Duodenal mucosa (tissue), 2 donors: Measurements from ENCODE around the gene ZNF837.
"Not testable (repeated sequence)": the region's sequence is repeated elsewhere in the genome, so short reads cannot be mapped to it uniquely, and the experiment has no call there.

ENCODE experiments used
- H3K27ac ChIP-seq: one replicate; pipeline ENCODE4 v1.7.0; 2013; ENCODE audit warnings: low read depth, low read length
- H3K27me3 ChIP-seq, 2 donors: one replicate each; pipeline ENCODE4 v1.7.0; 2013; ENCODE audit warnings: low read length in 2 of 2, control low read depth in 1 of 2; ENCODE audit not compliant: insufficient read depth in 2 of 2, control insufficient read depth in 1 of 2
- H3K36me3 ChIP-seq, 2 donors: one replicate each; pipeline ENCODE4 v1.7.0; 2013; ENCODE audit warnings: low read length in 2 of 2, control low read depth in 1 of 2; ENCODE audit not compliant: insufficient read depth in 2 of 2, control insufficient read depth in 1 of 2
- H3K4me1 ChIP-seq, 2 donors: one replicate each; pipeline ENCODE4 v1.7.0; 2013; ENCODE audit warnings: low read length in 2 of 2, control low read depth in 1 of 2; ENCODE audit not compliant: insufficient read depth in 2 of 2, control insufficient read depth in 1 of 2
- H3K4me3 ChIP-seq, 2 donors: one replicate each; pipeline ENCODE4 v1.7.0; 2013; ENCODE audit warnings: low read length in 2 of 2, low read depth in 1 of 2
- H3K9ac ChIP-seq, 2 donors: one replicate each; pipeline ENCODE4 v1.7.0; 2013; ENCODE audit warnings: low read length in 2 of 2, low read depth in 1 of 2
- H3K9me3 ChIP-seq, 2 donors: one replicate each; pipeline ENCODE4 v1.7.0; 2013; ENCODE audit warnings: low read length in 2 of 2, control low read depth in 1 of 2; ENCODE audit not compliant: control insufficient read depth in 1 of 2

ZNF837 gene

GRCh38 chr19:58385891-58386575 is 5.2 kb upstream of the ZNF837 start:
- Histone ChIP-seq H3K9me3 (no peaks in the 10 kb centered on the region), H3K9ac (peak overlapping the region; percentile 71 to 95), H3K27ac (peak overlapping the region; percentile 98), H3K36me3 (peaks cover 5 to 18% of the 10 kb centered on the region in 2 donors), H3K4me1 (peaks cover 27 to 40% of the 10 kb centered on the region in 2 donors), H3K27me3 (no peaks in the 10 kb centered on the region), H3K4me3 (peak overlapping the region; percentile 90 to 96)

- no peaks in the 10 kb centered on the region for H3K27me3 ChIP-seq
- no peak overlapping the region for H3K27ac ChIP-seq
- H3K9me3 ChIP-seq = no peaks in the 10 kb centered on the region
- H3K9ac ChIP-seq = peak overlapping the region; percentile 71 to 95
- peaks cover 27 to 40% of the 10 kb centered on the region in 2 donors for H3K4me1 ChIP-seq
- H3K4me3 ChIP-seq = peak overlapping the region; percentile 90 to 96
- H3K36me3 ChIP-seq = peaks cover 0 to 13% of the 10 kb centered on the region in 2 donors
These were observed 4.6 kb upstream of the ZNF837 start for GRCh38 chr19:58385313-58385890.

- Histone ChIP-seq H3K4me3 (no peak overlapping the region), H3K27me3 (no peaks in the 10 kb centered on the region), H3K4me1 (peaks cover 28 to 42% of the 10 kb centered on the region in 2 donors), H3K9me3 (no peaks in the 10 kb centered on the region), H3K27ac (no peak overlapping the region), H3K9ac (no peak overlapping the region), H3K36me3 (peaks cover 0 to 1% of the 10 kb centered on the region in 2 donors)
These were observed 2.3 kb upstream of the ZNF837 start for GRCh38 chr19:58382997-58383603.

- Histone ChIP-seq H3K36me3 (no peaks in the 10 kb centered on the region), H3K4me3 (peak overlapping the region; percentile 76 to 90), H3K27ac (peak overlapping the region; percentile 75), H3K9me3 (no peaks in the 10 kb centered on the region), H3K4me1 (peaks cover 23 to 34% of the 10 kb centered on the region in 2 donors), H3K9ac (peak overlapping the region; percentile 72 to 76), H3K27me3 (no peaks in the 10 kb centered on the region)
These were observed 806 bp upstream of the ZNF837 start for GRCh38 chr19:58381460-58382212.

- Histone ChIP-seq H3K9ac (peak overlapping the region; percentile 71 to 88), H3K27ac (peak overlapping the region; percentile 84), H3K27me3 (no peaks in the 10 kb centered on the region)
These were observed 681 bp downstream of the ZNF837 start for GRCh38 chr19:58380037-58380661.

GRCh38 chr19:58379246-58379645 is 1.6 kb downstream of the ZNF837 start:
- Histone ChIP-seq H3K27ac (no peak overlapping the region), H3K9me3 (no peaks in the 10 kb centered on the region), H3K4me3 (no peak overlapping the region), H3K4me1 (peaks cover 15 to 22% of the 10 kb centered on the region in 2 donors), H3K9ac (no peak overlapping the region), H3K27me3 (no peaks in the 10 kb centered on the region), H3K36me3 (no peaks in the 10 kb centered on the region)

More at GRCh38 chr19:58380037-58380661, 681 bp downstream of the ZNF837 start:
- Histone ChIP-seq H3K36me3 (no peaks in the 10 kb centered on the region), H3K4me1 (peaks cover 15 to 24% of the 10 kb centered on the region in 2 donors), H3K4me3 (peak overlapping the region; percentile 85 to 90), H3K9me3 (no peaks in the 10 kb centered on the region)

GRCh38 chr19:58376724-58377123 is 4.1 kb downstream of the ZNF837 start:
- not testable (repeated sequence) for H3K9ac ChIP-seq, H3K4me3 ChIP-seq

GRCh38 chr19:58374200-58374599 is 6.6 kb downstream of the ZNF837 start:
- H3K36me3 ChIP-seq = no peaks in the 10 kb centered on the region
- no peak overlapping the region for H3K4me3 ChIP-seq
- no peak overlapping the region for H3K27ac ChIP-seq
- H3K27me3 ChIP-seq = no peaks in the 10 kb centered on the region
- peaks cover 0 to 3% of the 10 kb centered on the region in 2 donors for H3K4me1 ChIP-seq
- H3K9ac ChIP-seq = no peak overlapping the region
- H3K9me3 ChIP-seq = no peaks in the 10 kb centered on the region

More at GRCh38 chr19:58376724-58377123, 4.1 kb downstream of the ZNF837 start:
- not testable (repeated sequence) for H3K36me3 ChIP-seq, H3K9me3 ChIP-seq, H3K27ac ChIP-seq, H3K27me3 ChIP-seq
- H3K4me1 ChIP-seq = peaks cover 10 to 16% of the 10 kb centered on the region in 2 donors

GRCh38 chr19:58372311-58373133 is 8.3 kb downstream of the ZNF837 start:
- H3K36me3 ChIP-seq = no peaks in the 10 kb centered on the region
- H3K27me3 ChIP-seq = no peaks in the 10 kb centered on the region
- H3K4me3 ChIP-seq = no peak overlapping the region
- H3K27ac ChIP-seq = no peak overlapping the region
- H3K4me1 ChIP-seq = no peaks in the 10 kb centered on the region
- H3K9me3 ChIP-seq = no peaks in the 10 kb centered on the region
- no peak overlapping the region for H3K9ac ChIP-seq
